GM19043 (cell line): ENCODE results near the gene PLAGL1.

Source experiments
- ATAC-seq: cut with Tn5 transposase; IDR thresholded peaks from one replicate; pipeline ENCODE4 v1.9.1; 2021; ENCODE audit warnings: low read depth; ENCODE audit not compliant: unreplicated experiment

Gene PLAGL1

GRCh38 chr6:143967706-143968376 lies 40.2 kb downstream of the PLAGL1 start:
- no peak for ATAC-seq

DNA sequence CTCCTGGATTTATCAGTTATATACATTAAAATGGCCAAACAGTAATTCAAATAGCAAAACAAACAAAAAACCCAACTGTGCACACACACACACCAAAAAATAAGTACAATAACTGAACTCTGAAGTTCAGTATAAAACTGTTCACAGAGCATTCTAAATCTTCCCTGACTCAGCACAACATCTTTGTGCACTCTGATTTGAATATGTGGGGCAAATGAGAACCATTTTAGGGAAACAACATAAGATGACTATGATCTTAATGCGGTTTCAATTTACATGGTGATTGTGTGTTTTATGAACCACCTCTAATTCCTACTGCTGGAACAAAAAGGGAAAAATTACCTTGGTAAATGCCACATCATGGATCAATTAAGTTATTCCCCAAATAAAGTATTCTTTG lies 41.7 kb downstream of the PLAGL1 start:
- ATAC-seq = no peak

GRCh38 chr6:143965503-143966171 lies 42.4 kb downstream of the PLAGL1 start:
- no peak for ATAC-seq

- no peak for ATAC-seq
These were observed 43.4 kb downstream of the PLAGL1 start for GRCh38 chr6:143964674-143965081.

GRCh38 chr6:143963158-143963919 lies 44.7 kb downstream of the PLAGL1 start:
- no peak for ATAC-seq

DNA sequence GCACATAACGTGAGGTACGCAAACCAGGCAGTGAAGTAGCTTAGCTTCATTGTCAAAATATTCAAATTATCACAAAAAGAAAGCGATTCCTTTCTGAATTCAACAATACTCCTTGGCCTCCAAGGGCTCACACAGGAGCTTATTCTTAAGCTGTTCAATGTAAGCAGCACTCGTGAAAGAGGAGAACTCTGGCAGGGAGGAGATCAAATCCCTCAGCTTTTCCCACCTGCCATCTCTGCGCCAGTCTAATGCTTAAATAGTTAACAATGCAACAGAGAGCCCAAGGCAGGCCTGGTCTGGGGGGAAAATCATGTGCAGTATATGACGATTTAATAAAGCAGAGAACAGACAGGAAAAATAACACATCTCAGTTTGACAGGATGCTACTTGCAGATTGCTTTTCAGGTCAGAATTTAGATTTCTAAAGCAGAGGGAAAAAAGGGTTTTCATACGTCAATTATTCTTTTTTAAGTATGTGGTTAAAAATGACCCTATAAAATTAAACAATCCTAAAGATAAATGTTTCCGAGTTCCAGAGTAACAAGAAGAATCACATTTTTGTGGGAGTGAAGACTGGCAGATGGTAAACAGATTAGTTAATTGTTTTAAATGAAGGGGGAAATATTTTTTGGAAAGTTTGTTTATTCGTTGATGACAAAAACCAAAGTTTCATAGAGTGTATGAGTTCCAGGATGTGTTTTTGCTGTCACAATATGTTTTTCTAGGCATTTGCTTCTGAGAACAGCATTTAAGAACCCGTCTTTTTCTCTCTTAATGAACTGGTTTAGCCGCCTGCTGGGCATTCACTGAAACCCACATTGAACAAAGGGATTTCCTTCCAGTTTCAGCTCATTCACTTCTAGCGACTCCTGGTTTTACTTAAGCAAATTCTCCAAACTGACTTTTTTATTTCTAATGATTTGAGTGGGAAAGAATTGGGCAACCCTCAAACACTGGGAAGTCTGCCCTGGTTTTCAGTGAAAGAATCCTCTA lies 45.9 kb downstream of the PLAGL1 start:
- ATAC-seq = no peak

DNA sequence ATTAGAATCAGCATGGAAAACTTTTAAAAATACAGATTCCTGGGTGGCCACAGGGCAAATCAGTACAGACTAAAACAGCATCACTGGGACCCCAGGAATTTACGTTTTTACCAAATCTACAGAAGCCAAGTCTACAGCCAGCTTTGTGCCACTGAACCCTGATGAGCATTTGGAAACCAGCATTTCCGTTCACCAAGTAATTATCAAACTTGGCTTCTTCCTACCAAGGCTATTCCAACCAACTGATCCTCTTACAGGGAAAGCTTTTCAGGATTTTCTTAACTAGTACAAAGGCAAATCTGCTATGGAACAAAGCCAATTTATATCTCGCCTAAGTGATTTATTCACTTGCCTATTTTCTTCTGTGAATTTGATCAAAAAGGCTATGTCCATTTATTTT lies 47.0 kb downstream of the PLAGL1 start:
- ATAC-seq = no peak

DNA sequence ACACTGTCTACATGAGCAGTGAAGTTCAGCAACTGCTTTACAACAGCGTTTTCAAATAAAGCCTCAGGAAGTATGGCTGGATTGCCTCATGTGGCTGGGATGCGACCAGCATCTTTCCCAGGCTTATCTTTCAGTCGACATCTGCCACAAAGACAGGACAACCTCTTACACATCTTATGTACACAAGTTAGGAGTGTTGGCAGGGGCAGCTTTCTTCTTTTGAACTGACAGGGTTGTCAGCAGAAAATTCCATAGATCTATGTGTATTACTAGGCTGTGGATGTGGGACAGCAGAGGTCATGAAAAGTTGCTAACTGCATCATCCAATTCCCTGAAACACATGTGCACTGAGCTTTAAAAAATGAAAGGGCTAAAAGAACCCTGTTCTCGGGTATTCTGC lies 48.1 kb downstream of the PLAGL1 start:
- no peak for ATAC-seq

DNA sequence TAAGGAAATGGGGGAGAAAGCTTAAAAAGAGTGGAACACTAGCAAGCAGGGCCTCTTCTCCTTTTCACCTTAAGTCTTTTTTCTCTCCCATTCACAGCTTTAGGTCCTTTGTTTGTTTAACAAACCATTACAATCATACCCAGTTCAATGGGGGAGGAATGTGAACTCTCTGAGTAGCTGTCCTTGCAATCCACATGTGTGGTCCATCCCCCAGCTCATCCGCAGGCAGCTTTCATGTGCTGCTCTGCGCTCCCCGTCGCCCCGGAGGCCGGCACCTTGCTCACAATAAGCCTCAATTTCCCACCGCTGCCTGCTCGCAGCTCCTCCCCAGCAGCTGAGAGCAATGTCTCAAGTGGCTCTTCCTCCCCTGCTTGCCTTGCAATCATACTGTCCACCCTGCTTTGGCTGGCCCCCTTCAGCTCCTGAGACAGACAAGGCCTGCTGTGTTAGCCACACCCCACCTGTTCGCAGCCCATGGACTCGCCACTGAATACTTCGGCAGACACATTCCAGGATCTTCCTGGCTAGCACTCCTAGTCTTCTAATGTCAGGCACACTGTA lies 49.1 kb downstream of the PLAGL1 start:
- no peak for ATAC-seq

- no peak for ATAC-seq
These were observed 50.3 kb downstream of the PLAGL1 start for GRCh38 chr6:143957679-143958274.

- ATAC-seq = no peak
These were observed 52.1 kb downstream of the PLAGL1 start for GRCh38 chr6:143955971-143956370.

- ATAC-seq = no peak
These were observed 54.1 kb downstream of the PLAGL1 start for GRCh38 chr6:143953922-143954321.

- ATAC-seq = no peak
These were observed 54.9 kb downstream of the PLAGL1 start for GRCh38 chr6:143952947-143953701.

DNA sequence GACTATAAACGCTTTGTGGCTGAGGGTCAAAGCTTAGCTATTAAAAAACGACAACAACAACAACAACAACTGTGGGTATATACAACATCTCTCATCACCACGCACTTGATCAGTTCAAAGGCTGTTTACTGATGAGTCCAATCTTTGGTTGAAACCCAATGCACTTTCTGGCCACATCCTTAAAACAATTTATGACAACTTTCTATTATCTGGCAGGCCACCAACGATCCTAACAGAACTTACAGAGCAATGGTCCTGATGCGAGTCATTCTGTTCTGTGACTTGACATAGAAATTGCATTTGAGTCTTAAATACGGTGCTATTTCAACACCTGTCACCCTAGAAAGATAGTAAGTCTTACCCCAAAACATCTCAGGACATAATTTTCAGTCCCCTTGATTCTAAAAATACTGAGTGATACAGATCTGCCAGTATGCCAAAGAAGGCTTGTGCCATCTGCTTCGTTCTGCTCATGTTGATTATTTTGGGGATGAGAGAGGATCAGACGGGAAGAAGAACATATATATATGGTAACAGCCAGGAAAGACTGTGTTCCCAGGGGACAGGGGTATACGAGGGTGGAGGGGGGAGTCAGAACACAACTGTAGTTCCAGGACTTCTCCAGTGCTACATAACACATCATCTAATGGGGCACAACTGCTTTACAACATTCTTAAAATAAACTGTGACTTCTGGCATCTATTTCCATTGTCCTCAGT lies 55.8 kb downstream of the PLAGL1 start:
- ATAC-seq = no peak

DNA sequence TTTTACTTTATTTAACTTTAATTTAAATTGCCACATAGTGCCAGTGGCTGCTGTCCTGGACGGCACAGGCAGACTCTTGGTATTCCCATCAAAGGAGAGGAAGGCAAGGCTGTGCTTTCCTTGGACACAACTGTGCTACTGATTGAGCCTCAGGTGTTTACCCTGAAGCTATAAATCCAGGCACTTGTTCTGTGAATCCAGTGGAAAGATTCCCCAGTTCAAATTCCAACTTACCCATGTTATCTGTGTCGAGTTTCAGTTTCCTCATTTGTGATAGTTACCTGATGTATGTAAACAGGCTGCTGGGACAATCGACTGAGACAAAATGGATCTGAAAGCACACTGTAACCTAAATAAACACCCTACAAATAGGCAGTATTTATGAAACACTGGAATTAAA lies 57.2 kb downstream of the PLAGL1 start:
- no peak for ATAC-seq

- no peak for ATAC-seq
These were observed 58.1 kb downstream of the PLAGL1 start for GRCh38 chr6:143949962-143950361.

DNA sequence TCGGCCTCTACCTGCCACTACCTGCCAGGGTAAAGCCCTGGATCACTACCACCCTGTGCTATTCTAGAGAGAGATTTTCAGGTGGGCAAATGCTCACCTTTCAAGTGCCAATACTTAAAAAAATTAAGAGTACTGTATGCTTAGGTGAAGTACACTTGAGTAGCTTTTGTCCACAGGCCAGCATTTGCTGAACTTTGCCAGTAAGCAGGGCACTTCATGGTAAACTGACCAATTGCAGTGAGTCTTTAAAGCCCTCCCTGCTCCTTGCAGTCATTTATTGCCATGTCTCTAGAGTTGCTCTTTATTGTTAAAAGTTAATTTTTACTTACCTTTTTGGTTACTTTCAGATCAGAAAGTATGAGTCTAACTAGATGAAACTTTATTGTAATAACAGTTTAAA lies 58.5 kb downstream of the PLAGL1 start:
- ATAC-seq = no peak

GRCh38 chr6:143948208-143948607 lies 59.9 kb downstream of the PLAGL1 start:
- no peak for ATAC-seq
